ENCODE results near the gene PAN2. TPM values are rescaled to one million over a fixed set of nuclear protein-coding genes. Genes with fewer than 3 reads are reported as not detected.
"Not testable (repeated sequence)": the region's sequence is repeated elsewhere in the genome, so short reads cannot be mapped to it uniquely, and the experiment has no call there.

Gene PAN2
- total and polyA plus RNA-seq, 2 donors from 2014 or later, result 27.1 to 83.0 TPM

- Histone ChIP-seq H3K4me3 (ENCODE audit: low read length in 3 of 3) (no peak overlapping the region), H3K9ac (ENCODE audit: low read length in 3 of 3) (no peak overlapping the region), H3K4me1 (ENCODE audit: control insufficient read depth in 2 of 3, insufficient read depth in 2 of 3, low read depth in 1 of 3, low read length in 3 of 3) (peaks cover 0 to under 1% (median 0%) of the 10 kb centered on the region in 3 donors), H3K9me3 (ENCODE audit: control insufficient read depth in 2 of 3, insufficient read depth in 1 of 3, low read length in 3 of 3) (no peaks in the 10 kb centered on the region), H3K27me3 (ENCODE audit: control insufficient read depth, insufficient read depth, low read length) (no peaks in the 10 kb centered on the region), H3K36me3 (ENCODE audit: control insufficient read depth in 2 of 3, insufficient read depth in 3 of 3, low read length in 3 of 3) (peaks cover 0 to 22% (median 9%) of the 10 kb centered on the region in 3 donors), H3K27ac (ENCODE audit: low read depth in 2 of 2, low read length in 2 of 2) (no peak overlapping the region)
- DNase-seq, result no peak
- intact Hi-C loops (cut with DNase I), result no loop called here
- no peak for TF ChIP-seq CTCF (IDR thresholded peaks at IDR 0.05; ENCODE audit: borderline replicate concordance, extremely low read depth, insufficient read depth)
- FAIRE-seq, result no peak
Measured at GRCh38 chr12:56288705-56289387, 45.0 kb downstream of the PAN2 start.

- no peak overlapping the region for H3K4me3 ChIP-seq (ENCODE audit: low read length in 3 of 3)
- DNase-seq (no peak), FAIRE-seq (no peak)
- intact Hi-C loops (cut with DNase I), result no loop called here
- no peaks in the 10 kb centered on the region for H3K9me3 ChIP-seq (ENCODE audit: control insufficient read depth in 2 of 3, insufficient read depth in 1 of 3, low read length in 3 of 3)
- H3K4me1 ChIP-seq (ENCODE audit: control insufficient read depth in 2 of 3, insufficient read depth in 2 of 3, low read depth in 1 of 3, low read length in 3 of 3), result no peaks in the 10 kb centered on the region
- TF ChIP-seq CTCF (IDR thresholded peaks at IDR 0.05; ENCODE audit: borderline replicate concordance, extremely low read depth, insufficient read depth), result no peak
- H3K27me3 ChIP-seq (ENCODE audit: control insufficient read depth, insufficient read depth, low read length), result no peaks in the 10 kb centered on the region
- H3K36me3 ChIP-seq (ENCODE audit: control insufficient read depth in 2 of 3, insufficient read depth in 3 of 3, low read length in 3 of 3), result peaks cover 12 to 40% (median 17%) of the 10 kb centered on the region in 3 donors
- no peak overlapping the region for H3K9ac ChIP-seq (ENCODE audit: low read length in 3 of 3)
- H3K27ac ChIP-seq (ENCODE audit: low read depth in 2 of 2, low read length in 2 of 2), result no peak overlapping the region
Measured at GRCh38 chr12:56286044-56286830, 47.6 kb downstream of the PAN2 start.

- H3K27ac ChIP-seq (ENCODE audit: low read depth in 2 of 2, low read length in 2 of 2); H3K9ac ChIP-seq (ENCODE audit: low read length in 3 of 3); H3K4me1 ChIP-seq (ENCODE audit: control insufficient read depth in 2 of 3, insufficient read depth in 2 of 3, low read depth in 1 of 3, low read length in 3 of 3); H3K9me3 ChIP-seq (ENCODE audit: control insufficient read depth in 2 of 3, insufficient read depth in 1 of 3, low read length in 3 of 3); DNase-seq; H3K4me3 ChIP-seq (ENCODE audit: low read length in 3 of 3); H3K27me3 ChIP-seq (ENCODE audit: control insufficient read depth, insufficient read depth, low read length); intact Hi-C loops (cut with DNase I); FAIRE-seq: not testable (repeated sequence)
- peaks cover 12 to 43% (median 20%) of the 10 kb centered on the region in 3 donors for H3K36me3 ChIP-seq (ENCODE audit: control insufficient read depth in 2 of 3, insufficient read depth in 3 of 3, low read length in 3 of 3)
Measured at GRCh38 chr12:56284263-56284662, 49.5 kb downstream of the PAN2 start.

GRCh38 chr12:56282579-56282978 is 51.2 kb downstream of the PAN2 start:
- no peak overlapping the region for H3K4me3 ChIP-seq (ENCODE audit: low read length in 3 of 3)
- H3K27me3 ChIP-seq (ENCODE audit: control insufficient read depth, insufficient read depth, low read length), result no peaks in the 10 kb centered on the region
- peaks cover 12 to 55% (median 22%) of the 10 kb centered on the region in 3 donors for H3K36me3 ChIP-seq (ENCODE audit: control insufficient read depth in 2 of 3, insufficient read depth in 3 of 3, low read length in 3 of 3)
- H3K4me1 ChIP-seq (ENCODE audit: control insufficient read depth in 2 of 3, insufficient read depth in 2 of 3, low read depth in 1 of 3, low read length in 3 of 3), result no peaks in the 10 kb centered on the region
- no peak for TF ChIP-seq CTCF (IDR thresholded peaks at IDR 0.05; ENCODE audit: borderline replicate concordance, extremely low read depth, insufficient read depth)
- no peak overlapping the region for H3K9ac ChIP-seq (ENCODE audit: low read length in 3 of 3)
- intact Hi-C loops (cut with DNase I), result no loop called here
- DNase-seq (no peak), FAIRE-seq (no peak)
- H3K9me3 ChIP-seq (ENCODE audit: control insufficient read depth in 2 of 3, insufficient read depth in 1 of 3, low read length in 3 of 3), result no peaks in the 10 kb centered on the region
- H3K27ac ChIP-seq (ENCODE audit: low read depth in 2 of 2, low read length in 2 of 2), result no peak overlapping the region

All from kidney (tissue), 14 donors.